ENCODE data around the gene RAB6B.

Gene RAB6B

DNA sequence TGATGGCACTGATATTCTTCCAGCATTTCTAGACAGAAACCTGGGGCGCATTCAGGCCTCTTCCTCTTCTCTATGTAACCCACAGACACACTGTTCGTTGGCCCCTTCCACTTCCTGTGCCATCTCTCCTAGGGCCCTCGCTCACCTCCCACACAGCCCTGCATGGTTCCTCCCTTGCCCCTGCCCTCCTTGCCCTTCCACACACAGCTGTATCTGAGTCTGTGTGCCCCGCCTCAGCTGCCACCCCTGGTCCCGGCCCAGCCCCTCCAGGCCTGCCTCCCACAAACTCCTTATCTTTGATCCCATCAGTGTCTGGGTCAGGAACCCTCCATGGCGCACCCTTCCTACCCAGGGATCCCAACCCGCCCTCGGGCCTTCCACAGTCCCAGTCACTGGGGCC, 37.9 kb downstream of the RAB6B start:
- DNase-seq = no peak
- Histone ChIP-seq H3K36me3 (ENCODE audit: control insufficient read depth, insufficient read depth, low read length) (no peaks in the 10 kb centered on the region), H3K4me1 (ENCODE audit: control insufficient read depth, insufficient read depth, low read length, poor library complexity, severe bottlenecking) (no peaks in the 10 kb centered on the region), H3K27me3 (replicated peaks; ENCODE audit: control insufficient read depth, insufficient read depth, low read length, poor library complexity, severe bottlenecking) (no peaks in the 10 kb centered on the region), H3K27ac (ENCODE audit: insufficient read depth, low read length, poor library complexity, severe bottlenecking) (no peak overlapping the region), H3K9me3 (ENCODE audit: control insufficient read depth, low read length) (no peaks in the 10 kb centered on the region), H3K4me3 (ENCODE audit: insufficient read depth, low read depth, low read length, poor library complexity, severe bottlenecking) (no peak overlapping the region)

DNA sequence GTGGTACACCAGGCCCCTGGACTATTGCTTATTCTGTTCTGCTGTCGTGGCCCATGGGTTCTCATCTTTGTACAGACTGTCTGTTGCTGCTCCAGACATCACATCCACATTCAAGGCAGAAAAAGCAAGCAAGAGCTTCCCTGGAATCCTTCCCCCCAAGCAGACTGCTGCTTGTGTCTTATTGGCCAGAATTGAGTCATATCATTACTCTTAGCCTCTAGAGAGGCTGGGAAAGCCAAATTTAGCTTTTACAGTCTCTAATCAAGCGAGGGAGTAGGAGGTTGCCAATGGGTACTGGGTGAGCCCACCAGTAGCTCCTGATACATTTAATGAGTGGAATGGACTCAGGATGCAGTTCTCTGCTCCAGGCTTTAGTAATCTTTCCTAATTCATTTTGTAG, 39.4 kb downstream of the RAB6B start:
- Histone ChIP-seq H3K9me3 (ENCODE audit: control insufficient read depth, low read length) (no peaks in the 10 kb centered on the region), H3K27me3 (replicated peaks; ENCODE audit: control insufficient read depth, insufficient read depth, low read length, poor library complexity, severe bottlenecking) (no peaks in the 10 kb centered on the region), H3K4me3 (ENCODE audit: insufficient read depth, low read depth, low read length, poor library complexity, severe bottlenecking) (no peak overlapping the region), H3K4me1 (ENCODE audit: control insufficient read depth, insufficient read depth, low read length, poor library complexity, severe bottlenecking) (no peaks in the 10 kb centered on the region), H3K27ac (ENCODE audit: insufficient read depth, low read length, poor library complexity, severe bottlenecking) (no peak overlapping the region), H3K36me3 (ENCODE audit: control insufficient read depth, insufficient read depth, low read length) (no peaks in the 10 kb centered on the region)
- DNase-seq = no peak

DNA sequence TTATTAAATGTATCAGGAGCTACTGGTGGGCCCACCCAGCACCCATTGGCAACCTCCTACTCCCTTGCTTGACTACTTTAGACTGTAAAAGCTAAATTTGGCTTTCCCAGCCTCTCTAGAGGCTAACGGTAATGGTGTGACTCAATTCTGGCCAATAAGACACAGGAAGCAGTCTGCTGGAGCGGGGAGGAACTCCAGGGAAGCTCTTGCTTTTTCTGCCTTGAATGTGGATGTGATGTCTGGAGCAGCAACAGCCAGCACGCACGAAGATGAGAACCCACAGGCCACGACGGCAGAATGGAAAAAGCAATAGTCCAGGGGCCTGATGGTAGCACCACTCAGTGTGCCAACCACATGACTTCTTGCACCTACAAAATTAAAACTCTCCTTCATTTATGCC, 39.9 kb downstream of the RAB6B start:
- H3K36me3 ChIP-seq (ENCODE audit: control insufficient read depth, insufficient read depth, low read length) = no peaks in the 10 kb centered on the region
- no peaks in the 10 kb centered on the region for H3K27me3 ChIP-seq (replicated peaks; ENCODE audit: control insufficient read depth, insufficient read depth, low read length, poor library complexity, severe bottlenecking)
- H3K4me1 ChIP-seq (ENCODE audit: control insufficient read depth, insufficient read depth, low read length, poor library complexity, severe bottlenecking) = no peaks in the 10 kb centered on the region
- DNase-seq = no peak
- no peak overlapping the region for H3K4me3 ChIP-seq (ENCODE audit: insufficient read depth, low read depth, low read length, poor library complexity, severe bottlenecking)
- no peaks in the 10 kb centered on the region for H3K9me3 ChIP-seq (ENCODE audit: control insufficient read depth, low read length)
- no peak overlapping the region for H3K27ac ChIP-seq (ENCODE audit: insufficient read depth, low read length, poor library complexity, severe bottlenecking)

DNA sequence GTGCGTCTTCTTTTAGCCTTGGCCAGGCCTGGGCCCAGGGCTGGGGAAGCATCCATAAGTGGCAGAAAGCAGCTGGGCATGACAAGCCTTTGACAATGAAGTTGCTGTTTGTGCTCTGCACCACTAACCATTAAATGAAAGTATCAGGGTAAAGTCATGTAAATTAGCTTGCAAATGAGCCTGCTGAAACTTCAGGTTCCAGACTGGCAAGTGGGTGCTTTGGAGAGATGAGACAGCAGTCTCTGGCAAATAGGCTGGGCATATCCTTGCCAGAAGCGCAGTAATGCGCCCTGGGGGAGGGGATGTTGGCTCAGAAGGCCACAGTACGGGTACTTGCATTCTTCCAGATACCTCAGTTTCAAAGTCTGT, 40.7 kb downstream of the RAB6B start:
- Histone ChIP-seq H3K27me3 (replicated peaks; ENCODE audit: control insufficient read depth, insufficient read depth, low read length, poor library complexity, severe bottlenecking) (no peaks in the 10 kb centered on the region), H3K4me1 (ENCODE audit: control insufficient read depth, insufficient read depth, low read length, poor library complexity, severe bottlenecking) (no peaks in the 10 kb centered on the region), H3K4me3 (ENCODE audit: insufficient read depth, low read depth, low read length, poor library complexity, severe bottlenecking) (no peak overlapping the region), H3K27ac (ENCODE audit: insufficient read depth, low read length, poor library complexity, severe bottlenecking) (no peak overlapping the region), H3K36me3 (ENCODE audit: control insufficient read depth, insufficient read depth, low read length) (no peaks in the 10 kb centered on the region), H3K9me3 (ENCODE audit: control insufficient read depth, low read length) (no peaks in the 10 kb centered on the region)
- DNase-seq = no peak

DNA sequence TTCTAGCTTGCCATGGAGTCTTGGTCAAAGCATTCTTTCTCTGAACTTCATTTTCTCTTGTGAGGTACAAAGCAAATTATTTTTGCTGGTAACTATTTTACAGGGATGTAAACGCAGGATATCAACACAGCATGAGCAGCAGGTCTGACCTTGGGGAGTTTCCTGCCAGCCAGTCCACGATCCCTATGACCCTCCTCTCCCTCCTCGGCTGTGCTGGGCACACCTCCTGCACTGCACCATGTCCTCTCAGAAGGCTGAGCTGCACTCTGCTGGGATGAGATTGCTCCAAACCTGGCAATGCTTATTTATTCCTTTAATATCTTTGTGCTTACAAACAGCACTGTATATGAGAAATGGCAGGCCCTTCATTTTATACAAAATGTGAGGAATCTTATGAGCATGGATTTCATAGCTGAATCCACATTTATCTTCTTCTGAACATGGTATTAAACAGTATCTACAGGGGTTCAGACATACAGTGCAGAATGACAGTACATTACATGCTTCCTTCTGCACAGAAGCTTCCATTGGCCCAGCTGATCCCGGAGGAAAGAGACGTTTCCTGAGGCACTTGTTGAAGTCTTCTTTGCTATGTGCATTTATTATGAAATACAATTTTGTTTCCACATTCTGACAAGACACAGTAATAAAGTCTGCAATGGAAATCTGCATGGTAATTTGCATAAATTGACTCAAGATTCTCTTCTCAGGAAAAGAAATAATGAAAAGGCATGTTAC, 41.2 kb downstream of the RAB6B start:
- Histone ChIP-seq H3K4me1 (ENCODE audit: control insufficient read depth, insufficient read depth, low read length, poor library complexity, severe bottlenecking) (no peaks in the 10 kb centered on the region), H3K27ac (ENCODE audit: insufficient read depth, low read length, poor library complexity, severe bottlenecking) (no peak overlapping the region), H3K4me3 (ENCODE audit: insufficient read depth, low read depth, low read length, poor library complexity, severe bottlenecking) (no peak overlapping the region), H3K9me3 (ENCODE audit: control insufficient read depth, low read length) (no peaks in the 10 kb centered on the region), H3K36me3 (ENCODE audit: control insufficient read depth, insufficient read depth, low read length) (no peaks in the 10 kb centered on the region), H3K27me3 (replicated peaks; ENCODE audit: control insufficient read depth, insufficient read depth, low read length, poor library complexity, severe bottlenecking) (no peaks in the 10 kb centered on the region)
- no peak for DNase-seq

DNA sequence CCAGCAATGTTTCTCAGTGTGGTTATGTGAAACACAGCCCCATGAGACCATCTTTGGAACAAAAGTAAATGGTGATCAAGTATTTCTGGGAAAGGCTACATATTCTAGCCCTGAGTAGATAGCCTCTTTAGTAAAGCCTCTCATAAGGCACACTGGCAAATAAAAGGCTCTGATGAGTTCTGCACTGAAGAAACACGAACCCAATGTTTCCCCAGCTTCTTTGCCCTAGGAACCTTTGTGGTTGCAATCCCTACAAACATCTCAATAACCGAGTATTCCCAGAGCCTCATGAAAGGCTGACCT, 41.8 kb downstream of the RAB6B start:
- Histone ChIP-seq H3K9me3 (ENCODE audit: control insufficient read depth, low read length) (no peaks in the 10 kb centered on the region), H3K27me3 (replicated peaks; ENCODE audit: control insufficient read depth, insufficient read depth, low read length, poor library complexity, severe bottlenecking) (no peaks in the 10 kb centered on the region), H3K4me1 (ENCODE audit: control insufficient read depth, insufficient read depth, low read length, poor library complexity, severe bottlenecking) (no peaks in the 10 kb centered on the region), H3K27ac (ENCODE audit: insufficient read depth, low read length, poor library complexity, severe bottlenecking) (no peak overlapping the region), H3K4me3 (ENCODE audit: insufficient read depth, low read depth, low read length, poor library complexity, severe bottlenecking) (no peak overlapping the region), H3K36me3 (ENCODE audit: control insufficient read depth, insufficient read depth, low read length) (no peaks in the 10 kb centered on the region)
- no peak for DNase-seq

DNA sequence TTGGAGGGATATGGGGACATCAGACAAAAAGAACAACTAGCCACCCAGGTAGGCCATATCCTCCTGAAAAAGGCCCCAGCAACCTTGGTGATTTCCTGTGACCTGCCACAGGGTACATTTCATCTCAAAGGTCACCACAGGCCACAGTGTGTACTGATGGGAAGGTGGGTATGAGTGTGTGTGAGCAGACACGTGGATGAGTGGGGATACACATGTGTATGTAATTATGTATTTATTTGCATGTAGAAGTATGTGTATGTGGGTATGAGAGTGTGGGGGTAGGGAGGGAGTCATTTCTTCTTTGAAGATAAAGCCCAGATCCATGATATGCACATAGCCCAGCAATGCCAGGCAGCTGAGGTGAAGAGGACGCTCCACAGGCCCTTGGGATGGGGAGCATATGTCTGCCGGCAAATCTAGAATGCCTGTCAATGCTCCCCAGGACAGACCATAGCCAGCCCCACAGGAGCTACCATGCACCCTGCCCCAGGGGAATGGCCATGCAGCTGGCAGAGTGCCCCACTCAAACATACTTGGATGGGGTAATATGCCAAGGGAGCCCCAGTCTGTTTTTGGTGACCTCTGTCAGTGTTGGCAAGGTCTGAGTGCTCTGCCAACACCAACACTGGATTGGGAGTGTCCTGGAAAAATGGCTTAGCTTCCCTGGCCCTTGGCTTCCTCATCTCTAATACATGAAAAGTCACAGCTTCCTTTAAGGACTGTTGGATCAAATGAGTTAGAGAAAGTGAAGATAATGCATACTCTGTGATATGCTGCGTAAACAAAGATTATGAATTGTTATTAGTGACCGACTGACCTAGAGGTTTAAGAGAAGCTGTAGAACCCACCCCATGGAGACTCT, 42.4 kb downstream of the RAB6B start:
- Histone ChIP-seq H3K4me1 (ENCODE audit: control insufficient read depth, insufficient read depth, low read length, poor library complexity, severe bottlenecking) (no peaks in the 10 kb centered on the region), H3K9me3 (ENCODE audit: control insufficient read depth, low read length) (no peaks in the 10 kb centered on the region), H3K36me3 (ENCODE audit: control insufficient read depth, insufficient read depth, low read length) (no peaks in the 10 kb centered on the region), H3K27me3 (replicated peaks; ENCODE audit: control insufficient read depth, insufficient read depth, low read length, poor library complexity, severe bottlenecking) (no peaks in the 10 kb centered on the region), H3K27ac (ENCODE audit: insufficient read depth, low read length, poor library complexity, severe bottlenecking) (no peak overlapping the region), H3K4me3 (ENCODE audit: insufficient read depth, low read depth, low read length, poor library complexity, severe bottlenecking) (no peak overlapping the region)
- no peak for DNase-seq

DNA sequence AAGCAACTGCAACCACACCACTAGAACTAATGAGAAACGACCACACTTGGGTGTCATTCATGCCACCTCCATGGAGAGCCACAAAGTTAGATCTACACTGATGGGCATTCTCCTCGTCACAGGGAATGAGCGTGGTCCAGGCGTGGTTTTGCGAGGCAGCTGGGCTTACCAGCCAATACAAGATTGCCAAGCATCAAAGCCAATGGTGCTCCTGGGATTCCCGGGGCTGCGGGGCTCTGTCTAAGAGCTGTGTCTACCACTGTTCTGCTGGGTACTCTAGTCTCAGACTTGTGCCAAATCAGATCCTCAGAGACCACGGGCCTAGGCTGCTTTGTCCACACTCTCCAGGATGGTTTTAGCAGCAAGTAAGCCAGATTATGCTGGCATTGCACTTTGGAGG, 43.8 kb downstream of the RAB6B start:
- Histone ChIP-seq H3K4me1 (ENCODE audit: control insufficient read depth, insufficient read depth, low read length, poor library complexity, severe bottlenecking) (no peaks in the 10 kb centered on the region), H3K27ac (ENCODE audit: insufficient read depth, low read length, poor library complexity, severe bottlenecking) (no peak overlapping the region), H3K9me3 (ENCODE audit: control insufficient read depth, low read length) (no peaks in the 10 kb centered on the region), H3K27me3 (replicated peaks; ENCODE audit: control insufficient read depth, insufficient read depth, low read length, poor library complexity, severe bottlenecking) (no peaks in the 10 kb centered on the region), H3K36me3 (ENCODE audit: control insufficient read depth, insufficient read depth, low read length) (no peaks in the 10 kb centered on the region), H3K4me3 (ENCODE audit: insufficient read depth, low read depth, low read length, poor library complexity, severe bottlenecking) (no peak overlapping the region)
- no peak for DNase-seq

DNA sequence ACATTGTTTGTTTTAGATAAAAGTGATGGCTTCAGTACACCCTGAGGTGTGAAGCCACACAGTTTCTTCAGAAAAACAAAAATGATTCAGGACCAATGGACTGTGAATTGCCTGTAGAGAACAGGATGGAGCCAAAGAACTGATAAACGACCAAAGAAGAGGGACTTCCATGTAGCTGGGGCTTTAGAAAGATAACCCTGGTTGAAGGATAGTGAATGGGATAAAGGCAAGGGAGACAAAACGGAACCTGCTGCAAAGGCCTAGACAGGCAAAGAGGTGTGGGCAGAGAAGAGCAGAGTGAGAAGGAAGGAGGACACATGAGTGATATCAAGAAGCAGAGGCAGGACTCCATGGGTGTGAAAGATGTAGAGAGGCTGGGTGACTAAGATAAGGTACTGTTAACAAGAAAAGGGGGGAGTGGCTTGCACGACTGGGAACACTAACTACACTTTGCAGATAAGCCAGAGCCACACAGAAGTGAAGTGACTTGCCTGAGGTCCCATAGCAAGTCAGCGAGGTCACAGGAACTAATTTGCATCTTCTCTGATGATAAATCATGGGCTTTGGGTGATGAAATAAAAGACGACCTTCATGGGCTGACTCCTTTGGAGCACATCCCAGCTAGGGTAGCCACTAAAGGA, 44.3 kb downstream of the RAB6B start:
- no peak for DNase-seq
- Histone ChIP-seq H3K4me3 (ENCODE audit: insufficient read depth, low read depth, low read length, poor library complexity, severe bottlenecking) (no peak overlapping the region), H3K9me3 (ENCODE audit: control insufficient read depth, low read length) (no peaks in the 10 kb centered on the region), H3K36me3 (ENCODE audit: control insufficient read depth, insufficient read depth, low read length) (no peaks in the 10 kb centered on the region), H3K27ac (ENCODE audit: insufficient read depth, low read length, poor library complexity, severe bottlenecking) (no peak overlapping the region), H3K27me3 (replicated peaks; ENCODE audit: control insufficient read depth, insufficient read depth, low read length, poor library complexity, severe bottlenecking) (no peaks in the 10 kb centered on the region), H3K4me1 (ENCODE audit: control insufficient read depth, insufficient read depth, low read length, poor library complexity, severe bottlenecking) (no peaks in the 10 kb centered on the region)

DNA sequence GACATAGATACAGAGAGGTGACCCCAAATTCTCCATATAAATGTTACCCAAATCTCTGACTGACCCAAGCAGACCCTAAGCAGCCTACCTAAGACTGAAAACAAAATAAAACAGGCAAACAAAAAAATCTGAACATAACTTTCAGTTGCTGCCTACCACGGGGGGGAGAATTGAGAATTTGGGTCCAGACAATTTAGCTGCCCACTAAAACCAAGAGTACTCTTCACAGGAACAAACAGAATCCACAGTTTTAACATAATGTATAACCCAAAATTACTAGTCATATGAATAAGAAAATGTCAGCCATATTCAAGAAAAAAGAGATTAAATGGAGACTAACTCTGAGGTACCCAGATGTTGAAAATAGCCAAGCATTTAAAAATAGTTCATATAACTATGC, 45.6 kb downstream of the RAB6B start:
- Histone ChIP-seq H3K27ac (ENCODE audit: insufficient read depth, low read length, poor library complexity, severe bottlenecking) (no peak overlapping the region), H3K36me3 (ENCODE audit: control insufficient read depth, insufficient read depth, low read length) (no peaks in the 10 kb centered on the region), H3K4me3 (ENCODE audit: insufficient read depth, low read depth, low read length, poor library complexity, severe bottlenecking) (no peak overlapping the region), H3K27me3 (replicated peaks; ENCODE audit: control insufficient read depth, insufficient read depth, low read length, poor library complexity, severe bottlenecking) (no peaks in the 10 kb centered on the region), H3K9me3 (ENCODE audit: control insufficient read depth, low read length) (no peaks in the 10 kb centered on the region), H3K4me1 (ENCODE audit: control insufficient read depth, insufficient read depth, low read length, poor library complexity, severe bottlenecking) (no peaks in the 10 kb centered on the region)
- DNase-seq = no peak
